ENCODE results near the gene ATP5PO.
"Not testable (repeated sequence)": the region's sequence is repeated elsewhere in the genome, so short reads cannot be mapped to it uniquely, and the experiment has no call there.

Gene ATP5PO

GRCh38 chr21:33881689-33882440 lies 33.7 kb downstream of the ATP5PO start:
- no peaks in the 10 kb centered on the region for H3K4me1 Mint-ChIP-seq
- DNase-seq (ENCODE audit: low spot score in 2 of 2) (no peak), ATAC-seq (ENCODE audit: low read depth) (no peak)
- H3K27ac Mint-ChIP-seq = no peak overlapping the region
- no peaks in the 10 kb centered on the region for H3K9me3 Mint-ChIP-seq
- no peak overlapping the region for H3K4me3 Mint-ChIP-seq
- H3K27me3 Mint-ChIP-seq = peaks cover 16% of the 10 kb centered on the region
- no peaks in the 10 kb centered on the region for H3K36me3 Mint-ChIP-seq

- DNase-seq (ENCODE audit: low spot score in 2 of 2) = no peak
- ATAC-seq (ENCODE audit: low read depth) = no peak
- Mint-ChIP-seq H3K9me3 (no peaks in the 10 kb centered on the region), H3K4me3 (no peak overlapping the region), H3K27ac (no peak overlapping the region), H3K4me1 (no peaks in the 10 kb centered on the region), H3K27me3 (peaks cover 20% of the 10 kb centered on the region), H3K36me3 (no peaks in the 10 kb centered on the region)
Observed at GRCh38 chr21:33880626-33881025, 35.0 kb downstream of the ATP5PO start.

- Mint-ChIP-seq H3K27me3 (peaks cover 14% of the 10 kb centered on the region), H3K9me3 (no peaks in the 10 kb centered on the region), H3K36me3 (no peaks in the 10 kb centered on the region), H3K27ac (no peak overlapping the region), H3K4me3 (no peak overlapping the region), H3K4me1 (no peaks in the 10 kb centered on the region)
- ATAC-seq (ENCODE audit: low read depth) (no peak), DNase-seq (ENCODE audit: low spot score in 2 of 2) (no peak)
Observed at GRCh38 chr21:33878824-33879223, 36.8 kb downstream of the ATP5PO start.

GRCh38 chr21:33875026-33875695 lies 40.4 kb downstream of the ATP5PO start:
- DNase-seq (ENCODE audit: low spot score in 2 of 2) = no peak
- Mint-ChIP-seq H3K4me1 (no peaks in the 10 kb centered on the region), H3K27me3 (peaks cover 15% of the 10 kb centered on the region), H3K9me3 (no peaks in the 10 kb centered on the region), H3K4me3 (no peak overlapping the region), H3K36me3 (no peaks in the 10 kb centered on the region), H3K27ac (no peak overlapping the region)
- ATAC-seq (ENCODE audit: low read depth) = no peak

GRCh38 chr21:33874161-33874560 lies 41.4 kb downstream of the ATP5PO start:
- H3K36me3 Mint-ChIP-seq = no peaks in the 10 kb centered on the region
- H3K27ac Mint-ChIP-seq = no peak overlapping the region
- H3K4me1 Mint-ChIP-seq = no peaks in the 10 kb centered on the region
- H3K27me3 Mint-ChIP-seq = peaks cover 15% of the 10 kb centered on the region
- DNase-seq (ENCODE audit: low spot score in 2 of 2) = no peak
- H3K4me3 Mint-ChIP-seq = no peak overlapping the region
- no peak for ATAC-seq (ENCODE audit: low read depth)
- H3K9me3 Mint-ChIP-seq = no peaks in the 10 kb centered on the region

GRCh38 chr21:33872881-33873515 lies 42.6 kb downstream of the ATP5PO start:
- Mint-ChIP-seq H3K4me3 (no peak overlapping the region), H3K36me3 (no peaks in the 10 kb centered on the region), H3K4me1 (no peaks in the 10 kb centered on the region), H3K27me3 (peaks cover 12% of the 10 kb centered on the region), H3K9me3 (no peaks in the 10 kb centered on the region), H3K27ac (no peak overlapping the region)
- ATAC-seq (ENCODE audit: low read depth) = no peak
- no peak for DNase-seq (ENCODE audit: low spot score in 2 of 2)

- ATAC-seq (ENCODE audit: low read depth) (no peak), DNase-seq (ENCODE audit: low spot score in 2 of 2) (no peak)
- no peak overlapping the region for H3K27ac Mint-ChIP-seq
- H3K9me3 Mint-ChIP-seq = no peaks in the 10 kb centered on the region
- H3K4me3 Mint-ChIP-seq = no peak overlapping the region
- peaks cover 4% of the 10 kb centered on the region for H3K27me3 Mint-ChIP-seq
- H3K4me1 Mint-ChIP-seq = no peaks in the 10 kb centered on the region
- no peaks in the 10 kb centered on the region for H3K36me3 Mint-ChIP-seq
Observed at GRCh38 chr21:33871171-33871570, 44.4 kb downstream of the ATP5PO start.

- Mint-ChIP-seq H3K4me3 (no peak overlapping the region), H3K36me3 (no peaks in the 10 kb centered on the region), H3K4me1 (no peaks in the 10 kb centered on the region), H3K27ac (no peak overlapping the region), H3K27me3 (peaks cover 3% of the 10 kb centered on the region), H3K9me3 (no peaks in the 10 kb centered on the region)
- DNase-seq (ENCODE audit: low spot score in 2 of 2) (no peak), ATAC-seq (ENCODE audit: low read depth) (no peak)
Observed at GRCh38 chr21:33870768-33871167, 44.8 kb downstream of the ATP5PO start.

- Mint-ChIP-seq H3K4me1 (no peaks in the 10 kb centered on the region), H3K4me3 (no peak overlapping the region), H3K36me3 (no peaks in the 10 kb centered on the region), H3K9me3 (no peaks in the 10 kb centered on the region), H3K27ac (no peak overlapping the region), H3K27me3 (peaks cover 7% of the 10 kb centered on the region)
- ATAC-seq (ENCODE audit: low read depth) = no peak
- DNase-seq (ENCODE audit: low spot score in 2 of 2) = no peak
Observed at GRCh38 chr21:33869873-33870272, 45.7 kb downstream of the ATP5PO start.

- H3K27me3 Mint-ChIP-seq; DNase-seq (ENCODE audit: low spot score in 2 of 2); H3K27ac Mint-ChIP-seq; H3K9me3 Mint-ChIP-seq; ATAC-seq (ENCODE audit: low read depth); H3K36me3 Mint-ChIP-seq; H3K4me3 Mint-ChIP-seq; H3K4me1 Mint-ChIP-seq: not testable (repeated sequence)
Observed at GRCh38 chr21:33867868-33868267, 47.7 kb downstream of the ATP5PO start.

GRCh38 chr21:33866826-33867225 lies 48.8 kb downstream of the ATP5PO start:
- ATAC-seq (ENCODE audit: low read depth) = no peak
- Mint-ChIP-seq H3K4me3 (no peak overlapping the region), H3K27me3 (peaks cover 9% of the 10 kb centered on the region), H3K27ac (no peak overlapping the region), H3K4me1 (no peaks in the 10 kb centered on the region), H3K9me3 (no peaks in the 10 kb centered on the region), H3K36me3 (no peaks in the 10 kb centered on the region)
- DNase-seq (ENCODE audit: low spot score in 2 of 2) = no peak

GRCh38 chr21:33865996-33866575 lies 49.5 kb downstream of the ATP5PO start:
- Mint-ChIP-seq H3K27ac (no peak overlapping the region), H3K4me1 (no peaks in the 10 kb centered on the region), H3K9me3 (no peaks in the 10 kb centered on the region), H3K36me3 (no peaks in the 10 kb centered on the region), H3K4me3 (no peak overlapping the region), H3K27me3 (peaks cover 8% of the 10 kb centered on the region)
- no peak for ATAC-seq (ENCODE audit: low read depth)
- no peak for DNase-seq (ENCODE audit: low spot score in 2 of 2)

GRCh38 chr21:33865176-33865575 lies 50.4 kb downstream of the ATP5PO start:
- Mint-ChIP-seq H3K27me3 (peaks cover 7% of the 10 kb centered on the region), H3K4me3 (no peak overlapping the region), H3K27ac (no peak overlapping the region), H3K9me3 (no peaks in the 10 kb centered on the region), H3K36me3 (no peaks in the 10 kb centered on the region), H3K4me1 (no peaks in the 10 kb centered on the region)
- ATAC-seq (ENCODE audit: low read depth) = no peak
- no peak for DNase-seq (ENCODE audit: low spot score in 2 of 2)

- no peaks in the 10 kb centered on the region for H3K9me3 Mint-ChIP-seq
- no peak for DNase-seq (ENCODE audit: low spot score in 2 of 2)
- H3K27me3 Mint-ChIP-seq = peaks cover 10% of the 10 kb centered on the region
- ATAC-seq (ENCODE audit: low read depth) = no peak
- H3K27ac Mint-ChIP-seq = no peak overlapping the region
- no peaks in the 10 kb centered on the region for H3K36me3 Mint-ChIP-seq
- no peaks in the 10 kb centered on the region for H3K4me1 Mint-ChIP-seq
- no peak overlapping the region for H3K4me3 Mint-ChIP-seq
Observed at GRCh38 chr21:33864150-33864549, 51.5 kb downstream of the ATP5PO start.
